ENCODE measurements around the gene FXR2.
A peak's percentile ranks its signal among the peaks of the same experiment; 100 is the strongest.

FXR2 gene

DNA sequence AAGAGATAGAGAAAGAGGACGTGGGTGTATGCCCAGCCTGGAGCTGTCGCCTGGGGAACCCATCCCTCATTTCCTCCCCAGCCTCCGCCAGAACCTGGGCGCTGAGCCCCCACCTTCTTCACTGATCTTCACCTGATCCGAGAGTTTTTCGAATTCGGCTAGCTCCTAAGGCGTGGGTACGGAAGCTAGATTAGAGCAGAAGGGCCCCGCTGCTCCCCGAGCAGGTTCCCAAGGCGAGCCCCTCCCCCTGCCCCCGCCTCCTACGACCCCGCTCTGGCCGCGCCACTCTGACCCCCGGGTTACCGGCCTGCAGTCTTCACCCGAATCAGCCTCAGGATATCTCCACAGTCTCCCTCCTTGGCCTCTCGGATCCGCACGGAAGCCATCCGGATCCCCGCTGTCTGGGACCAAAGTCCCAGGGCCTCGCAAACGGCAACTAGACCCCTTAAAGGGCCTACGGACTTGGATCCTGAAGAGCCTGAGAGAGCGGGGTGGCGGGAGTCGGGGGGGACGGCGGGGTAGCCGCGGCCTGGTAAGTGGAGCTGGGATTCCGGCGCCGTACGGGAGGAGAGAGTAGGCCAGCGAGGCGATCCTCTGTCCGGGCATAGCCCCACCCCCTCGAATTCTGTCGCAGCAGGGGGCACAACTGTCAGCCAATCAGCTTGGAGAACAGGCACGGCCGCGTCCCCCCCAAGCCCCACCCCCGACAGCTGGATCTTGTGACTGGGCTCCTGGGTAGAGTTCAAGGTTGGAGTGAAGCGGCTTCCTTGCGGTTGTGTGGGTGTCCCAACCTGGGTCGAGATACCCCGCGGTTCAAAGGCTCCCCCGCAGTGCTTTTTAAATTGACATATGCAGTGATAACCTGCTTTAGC is 12.8 kb upstream of the FXR2 start, which contains the start of gene SAT2:
SAT2 (minus strand) TSS at position 572 of the 872 bp plus-strand sequence; CDS start at position 386, 186 bp downstream.
- no peak for TF ChIP-seq SIN3A (IDR thresholded peaks at IDR 0.05; ENCODE audit: borderline replicate concordance, insufficient read depth, low read length)
- TF ChIP-seq TAF1 (IDR thresholded peaks at IDR 0.05; ENCODE audit: borderline replicate concordance, insufficient read depth, low read length) = peak; percentile 81; the same call in 1 of the 2 replicates
- peak; percentile 95 for TF ChIP-seq POLR2AphosphoS5 (IDR thresholded peaks at IDR 0.05; ENCODE audit: low read depth, low read length)
- TF ChIP-seq, protein P1, sequence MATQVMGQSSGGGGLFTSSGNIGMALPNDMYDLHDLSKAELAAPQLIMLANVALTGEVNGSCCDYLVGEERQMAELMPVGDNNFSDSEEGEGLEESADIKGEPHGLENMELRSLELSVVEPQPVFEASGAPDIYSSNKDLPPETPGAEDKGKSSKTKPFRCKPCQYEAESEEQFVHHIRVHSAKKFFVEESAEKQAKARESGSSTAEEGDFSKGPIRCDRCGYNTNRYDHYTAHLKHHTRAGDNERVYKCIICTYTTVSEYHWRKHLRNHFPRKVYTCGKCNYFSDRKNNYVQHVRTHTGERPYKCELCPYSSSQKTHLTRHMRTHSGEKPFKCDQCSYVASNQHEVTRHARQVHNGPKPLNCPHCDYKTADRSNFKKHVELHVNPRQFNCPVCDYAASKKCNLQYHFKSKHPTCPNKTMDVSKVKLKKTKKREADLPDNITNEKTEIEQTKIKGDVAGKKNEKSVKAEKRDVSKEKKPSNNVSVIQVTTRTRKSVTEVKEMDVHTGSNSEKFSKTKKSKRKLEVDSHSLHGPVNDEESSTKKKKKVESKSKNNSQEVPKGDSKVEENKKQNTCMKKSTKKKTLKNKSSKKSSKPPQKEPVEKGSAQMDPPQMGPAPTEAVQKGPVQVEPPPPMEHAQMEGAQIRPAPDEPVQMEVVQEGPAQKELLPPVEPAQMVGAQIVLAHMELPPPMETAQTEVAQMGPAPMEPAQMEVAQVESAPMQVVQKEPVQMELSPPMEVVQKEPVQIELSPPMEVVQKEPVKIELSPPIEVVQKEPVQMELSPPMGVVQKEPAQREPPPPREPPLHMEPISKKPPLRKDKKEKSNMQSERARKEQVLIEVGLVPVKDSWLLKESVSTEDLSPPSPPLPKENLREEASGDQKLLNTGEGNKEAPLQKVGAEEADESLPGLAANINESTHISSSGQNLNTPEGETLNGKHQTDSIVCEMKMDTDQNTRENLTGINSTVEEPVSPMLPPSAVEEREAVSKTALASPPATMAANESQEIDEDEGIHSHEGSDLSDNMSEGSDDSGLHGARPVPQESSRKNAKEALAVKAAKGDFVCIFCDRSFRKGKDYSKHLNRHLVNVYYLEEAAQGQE (IDR thresholded peaks at IDR 0.05; ENCODE audit: insufficient read depth in 1 of 2, low read depth in 2 of 2, low read length in 2 of 2) = 0 out of 4 replicates have a peak, but pooled peaks of 1 of the 2 experiments have one; percentile 9
- no peak for TF ChIP-seq FOXP2 (optimal IDR thresholded peaks at IDR 0.05; ENCODE audit: borderline replicate concordance, extremely low read depth, extremely low read length, insufficient read depth)

DNA sequence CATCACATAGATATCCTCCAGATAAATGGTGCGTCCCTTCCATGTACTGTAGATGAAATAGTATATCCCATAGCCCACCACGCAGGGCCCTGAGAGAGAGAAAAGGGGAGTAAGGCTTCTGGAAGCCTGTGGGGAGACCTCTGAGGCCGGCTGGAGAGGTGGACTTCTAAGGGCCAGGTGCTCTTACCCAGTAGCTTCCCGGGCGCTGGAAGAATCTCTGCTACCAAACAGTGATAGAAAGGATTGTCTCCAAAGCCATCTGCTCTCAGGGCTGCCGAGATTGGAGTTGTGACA is 12.2 kb upstream of the FXR2 start:
- TF ChIP-seq TAF1 (IDR thresholded peaks at IDR 0.05; ENCODE audit: borderline replicate concordance, insufficient read depth, low read length) (no peak), SIN3A (IDR thresholded peaks at IDR 0.05; ENCODE audit: borderline replicate concordance, insufficient read depth, low read length) (no peak), POLR2AphosphoS5 (IDR thresholded peaks at IDR 0.05; ENCODE audit: low read depth, low read length) (no peak), FOXP2 (optimal IDR thresholded peaks at IDR 0.05; ENCODE audit: borderline replicate concordance, extremely low read depth, extremely low read length, insufficient read depth) (no peak)
- TF ChIP-seq, protein P1 (IDR thresholded peaks at IDR 0.05; ENCODE audit: insufficient read depth in 1 of 2, low read depth in 2 of 2, low read length in 2 of 2) = no peak

DNA sequence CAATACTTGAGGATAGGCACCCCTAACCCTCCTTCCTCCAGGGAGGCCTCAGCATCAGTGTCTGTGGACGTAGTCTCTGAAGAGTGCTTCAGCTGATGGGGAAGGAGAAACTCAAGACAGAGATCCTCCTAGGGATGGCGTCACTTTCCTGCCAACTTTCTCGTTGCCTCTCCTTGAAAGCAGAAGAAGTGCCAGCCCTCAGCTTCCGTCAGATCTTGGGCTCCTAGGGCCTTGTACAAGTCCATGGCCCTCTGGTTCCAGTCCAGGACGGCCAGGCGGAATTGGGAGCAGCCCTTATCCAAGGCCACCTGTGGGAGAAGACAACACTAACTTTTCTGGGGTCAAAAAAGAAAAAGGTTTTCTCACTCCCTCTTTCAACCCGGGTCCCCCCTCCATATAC is 11.6 kb upstream of the FXR2 start:
- TF ChIP-seq FOXP2 (optimal IDR thresholded peaks at IDR 0.05; ENCODE audit: borderline replicate concordance, extremely low read depth, extremely low read length, insufficient read depth) = no peak
- TF ChIP-seq, protein P1 (IDR thresholded peaks at IDR 0.05; ENCODE audit: insufficient read depth in 1 of 2, low read depth in 2 of 2, low read length in 2 of 2) = no peak
- no peak for TF ChIP-seq POLR2AphosphoS5 (IDR thresholded peaks at IDR 0.05; ENCODE audit: low read depth, low read length)
- no peak for TF ChIP-seq SIN3A (IDR thresholded peaks at IDR 0.05; ENCODE audit: borderline replicate concordance, insufficient read depth, low read length)
- no peak for TF ChIP-seq TAF1 (IDR thresholded peaks at IDR 0.05; ENCODE audit: borderline replicate concordance, insufficient read depth, low read length)

DNA sequence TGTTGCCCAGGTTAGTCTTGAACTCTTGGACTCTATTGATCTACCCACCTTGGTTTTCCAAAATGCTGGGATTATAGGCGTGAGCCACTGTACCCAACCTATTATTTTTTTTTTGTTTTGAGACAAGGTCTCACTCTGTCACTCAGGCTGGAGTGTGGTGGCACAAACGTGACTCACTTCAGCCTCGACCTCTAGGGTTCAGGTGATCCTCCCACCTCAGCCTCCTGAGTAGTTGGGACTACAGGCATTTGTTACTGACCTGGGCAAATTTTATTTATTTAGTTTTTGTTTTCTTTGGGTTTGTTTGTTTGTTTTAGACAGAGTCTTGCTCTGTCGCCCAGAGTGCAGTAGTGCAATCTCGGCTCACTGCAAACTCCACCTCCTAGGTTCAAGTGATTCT is 9.0 kb upstream of the FXR2 start:
- TF ChIP-seq TAF1 (IDR thresholded peaks at IDR 0.05; ENCODE audit: borderline replicate concordance, insufficient read depth, low read length) = no peak
- no peak for TF ChIP-seq POLR2AphosphoS5 (IDR thresholded peaks at IDR 0.05; ENCODE audit: low read depth, low read length)
- no peak for TF ChIP-seq SIN3A (IDR thresholded peaks at IDR 0.05; ENCODE audit: borderline replicate concordance, insufficient read depth, low read length)
- TF ChIP-seq, protein P1 (IDR thresholded peaks at IDR 0.05; ENCODE audit: insufficient read depth in 1 of 2, low read depth in 2 of 2, low read length in 2 of 2) = no peak
- TF ChIP-seq FOXP2 (optimal IDR thresholded peaks at IDR 0.05; ENCODE audit: borderline replicate concordance, extremely low read depth, extremely low read length, insufficient read depth) = no peak
